ENCODE measurements around the gene CCDC183.
"Not testable (repeated sequence)": the region's sequence is repeated elsewhere in the genome, so short reads cannot be mapped to it uniquely, and the experiment has no call there.

The CCDC183 gene

GRCh38 chr9:136796775-136797347, 723 bp downstream of the CCDC183 start:
- H3K27me3 ChIP-seq (ENCODE audit: insufficient read depth, low read length) = peaks cover 17% of the 10 kb centered on the region
- not testable (repeated sequence) for H3K27ac ChIP-seq (ENCODE audit: low read length); H3K9ac ChIP-seq (ENCODE audit: low read depth, low read length); H3K4me3 ChIP-seq (ENCODE audit: low read length); H3K36me3 ChIP-seq (ENCODE audit: insufficient read depth, low read depth, low read length); H3K9me3 ChIP-seq (ENCODE audit: insufficient read depth, low read depth, low read length); H3K4me1 ChIP-seq (ENCODE audit: insufficient read depth, low read length)

GRCh38 chr9:136798708-136799078, 2.6 kb downstream of the CCDC183 start:
- H3K9me3 ChIP-seq (ENCODE audit: insufficient read depth, low read depth, low read length) = no peaks in the 10 kb centered on the region
- peaks cover 4% of the 10 kb centered on the region; the same call in 1 of the 2 replicates for H3K4me1 ChIP-seq (ENCODE audit: insufficient read depth, low read length)
- H3K9ac ChIP-seq (ENCODE audit: low read depth, low read length) = no peak overlapping the region
- no peak overlapping the region for H3K27ac ChIP-seq (ENCODE audit: low read length)
- peaks cover 26% of the 10 kb centered on the region for H3K27me3 ChIP-seq (ENCODE audit: insufficient read depth, low read length)
- H3K36me3 ChIP-seq (ENCODE audit: insufficient read depth, low read depth, low read length) = 0 out of 2 replicates have a peak, but pooled peaks cover under 1% of the 10 kb centered on the region
- no peak overlapping the region for H3K4me3 ChIP-seq (ENCODE audit: low read length)

- Histone ChIP-seq H3K4me1 (ENCODE audit: insufficient read depth, low read length) (peaks cover 4% of the 10 kb centered on the region; the same call in 1 of the 2 replicates), H3K9ac (ENCODE audit: low read depth, low read length) (no peak overlapping the region), H3K9me3 (ENCODE audit: insufficient read depth, low read depth, low read length) (no peaks in the 10 kb centered on the region), H3K4me3 (ENCODE audit: low read length) (peak overlapping the region; percentile 70; the same call in 1 of the 2 replicates), H3K36me3 (ENCODE audit: insufficient read depth, low read depth, low read length) (no peaks in the 10 kb centered on the region), H3K27ac (ENCODE audit: low read length) (no peak overlapping the region), H3K27me3 (ENCODE audit: insufficient read depth, low read length) (peaks cover 31% of the 10 kb centered on the region)
Observed at GRCh38 chr9:136799079-136799853, 3.1 kb downstream of the CCDC183 start.

GRCh38 chr9:136799854-136800657, 3.9 kb downstream of the CCDC183 start:
- no peaks in the 10 kb centered on the region for H3K36me3 ChIP-seq (ENCODE audit: insufficient read depth, low read depth, low read length)
- no peak overlapping the region for H3K27ac ChIP-seq (ENCODE audit: low read length)
- peaks cover 4% of the 10 kb centered on the region; the same call in 1 of the 2 replicates for H3K4me1 ChIP-seq (ENCODE audit: insufficient read depth, low read length)
- peak overlapping the region; percentile 54; the same call in 1 of the 2 replicates for H3K9ac ChIP-seq (ENCODE audit: low read depth, low read length)
- H3K9me3 ChIP-seq (ENCODE audit: insufficient read depth, low read depth, low read length) = no peaks in the 10 kb centered on the region
- peaks cover 31% of the 10 kb centered on the region for H3K27me3 ChIP-seq (ENCODE audit: insufficient read depth, low read length)
- H3K4me3 ChIP-seq (ENCODE audit: low read length) = peak overlapping the region; percentile 85

- H3K4me1 ChIP-seq (ENCODE audit: insufficient read depth, low read length) = peaks cover 6% of the 10 kb centered on the region; the same call in 1 of the 2 replicates
- peaks cover 5% of the 10 kb centered on the region; the same call in 1 of the 2 replicates for H3K36me3 ChIP-seq (ENCODE audit: insufficient read depth, low read depth, low read length)
- H3K4me3 ChIP-seq (ENCODE audit: low read length) = no peak overlapping the region
- H3K9me3 ChIP-seq (ENCODE audit: insufficient read depth, low read depth, low read length) = no peaks in the 10 kb centered on the region
- no peak overlapping the region for H3K9ac ChIP-seq (ENCODE audit: low read depth, low read length)
- H3K27ac ChIP-seq (ENCODE audit: low read length) = no peak overlapping the region
- H3K27me3 ChIP-seq (ENCODE audit: insufficient read depth, low read length) = peaks cover 36% of the 10 kb centered on the region
Observed at GRCh38 chr9:136802321-136802720, 6.2 kb downstream of the CCDC183 start.

- not testable (repeated sequence) for H3K4me1 ChIP-seq (ENCODE audit: insufficient read depth, low read length); H3K9me3 ChIP-seq (ENCODE audit: insufficient read depth, low read depth, low read length); H3K9ac ChIP-seq (ENCODE audit: low read depth, low read length); H3K27ac ChIP-seq (ENCODE audit: low read length); H3K36me3 ChIP-seq (ENCODE audit: insufficient read depth, low read depth, low read length); H3K4me3 ChIP-seq (ENCODE audit: low read length)
- H3K27me3 ChIP-seq (ENCODE audit: insufficient read depth, low read length) = peaks cover 36% of the 10 kb centered on the region
Observed at GRCh38 chr9:136803009-136803550, 6.9 kb downstream of the CCDC183 start.

- Histone ChIP-seq H3K4me1 (ENCODE audit: insufficient read depth, low read length) (peaks cover 6% of the 10 kb centered on the region; the same call in 1 of the 2 replicates), H3K27me3 (ENCODE audit: insufficient read depth, low read length) (peaks cover 31% of the 10 kb centered on the region), H3K9me3 (ENCODE audit: insufficient read depth, low read depth, low read length) (no peaks in the 10 kb centered on the region), H3K9ac (ENCODE audit: low read depth, low read length) (no peak overlapping the region), H3K27ac (ENCODE audit: low read length) (no peak overlapping the region), H3K36me3 (ENCODE audit: insufficient read depth, low read depth, low read length) (peaks cover 5% of the 10 kb centered on the region; the same call in 1 of the 2 replicates), H3K4me3 (ENCODE audit: low read length) (no peak overlapping the region)
Observed at GRCh38 chr9:136803551-136804508, 7.7 kb downstream of the CCDC183 start.

GRCh38 chr9:136804509-136805206, 8.5 kb downstream of the CCDC183 start:
- Histone ChIP-seq H3K4me1 (ENCODE audit: insufficient read depth, low read length) (peaks cover 7% of the 10 kb centered on the region; the same call in 1 of the 2 replicates), H3K27ac (ENCODE audit: low read length) (no peak overlapping the region), H3K9ac (ENCODE audit: low read depth, low read length) (no peak overlapping the region), H3K27me3 (ENCODE audit: insufficient read depth, low read length) (peaks cover 23% of the 10 kb centered on the region), H3K4me3 (ENCODE audit: low read length) (no peak overlapping the region), H3K9me3 (ENCODE audit: insufficient read depth, low read depth, low read length) (no peaks in the 10 kb centered on the region), H3K36me3 (ENCODE audit: insufficient read depth, low read depth, low read length) (peaks cover 7% of the 10 kb centered on the region; the same call in 1 of the 2 replicates)

GRCh38 chr9:136805207-136805740, 9.1 kb downstream of the CCDC183 start:
- no peak overlapping the region for H3K27ac ChIP-seq (ENCODE audit: low read length)
- peaks cover 8% of the 10 kb centered on the region; the same call in 1 of the 2 replicates for H3K4me1 ChIP-seq (ENCODE audit: insufficient read depth, low read length)
- peaks cover 21% of the 10 kb centered on the region for H3K27me3 ChIP-seq (ENCODE audit: insufficient read depth, low read length)
- H3K4me3 ChIP-seq (ENCODE audit: low read length) = no peak overlapping the region
- peaks cover 13% of the 10 kb centered on the region; the same call in 1 of the 2 replicates for H3K36me3 ChIP-seq (ENCODE audit: insufficient read depth, low read depth, low read length)
- no peak overlapping the region for H3K9ac ChIP-seq (ENCODE audit: low read depth, low read length)
- no peaks in the 10 kb centered on the region for H3K9me3 ChIP-seq (ENCODE audit: insufficient read depth, low read depth, low read length)

GRCh38 chr9:136806067-136806466, 9.9 kb downstream of the CCDC183 start:
- no peak overlapping the region for H3K4me3 ChIP-seq (ENCODE audit: low read length)
- peaks cover 18% of the 10 kb centered on the region; the same call in 1 of the 2 replicates for H3K36me3 ChIP-seq (ENCODE audit: insufficient read depth, low read depth, low read length)
- H3K9ac ChIP-seq (ENCODE audit: low read depth, low read length) = no peak overlapping the region
- no peaks in the 10 kb centered on the region for H3K9me3 ChIP-seq (ENCODE audit: insufficient read depth, low read depth, low read length)
- H3K27me3 ChIP-seq (ENCODE audit: insufficient read depth, low read length) = peaks cover 21% of the 10 kb centered on the region
- no peak overlapping the region for H3K27ac ChIP-seq (ENCODE audit: low read length)
- H3K4me1 ChIP-seq (ENCODE audit: insufficient read depth, low read length) = peaks cover 8% of the 10 kb centered on the region; the same call in 1 of the 2 replicates

Data from iPS-20b (cell line).